HG03457 (cell line): ENCODE data around the gene CHTOP.
"Not testable (repeated sequence)": the region's sequence is repeated elsewhere in the genome, so short reads cannot be mapped to it uniquely, and the experiment has no call there.

Experiments used
- ATAC-seq: cut with Tn5 transposase; IDR thresholded peaks from one replicate; pipeline ENCODE4 v1.9.1; 2021; ENCODE audit warnings: moderate number of reproducible peaks; ENCODE audit not compliant: unreplicated experiment

The CHTOP gene

GRCh38 chr1:153633754-153634665, at the start of gene CHTOP:
Gene CHTOP (plus strand): TSS chr1:153634066. CDS start chr1:153636589, 2,523 bp downstream.
- peak; percentile 70 for ATAC-seq

- no peak for ATAC-seq
Observed at GRCh38 chr1:153585006-153585405, 48.9 kb upstream of the CHTOP start.

- no peak for ATAC-seq
Observed at GRCh38 chr1:153586347-153586746, 47.5 kb upstream of the CHTOP start.

- ATAC-seq = no peak
Observed at GRCh38 chr1:153587314-153587713, 46.6 kb upstream of the CHTOP start.

- not testable (repeated sequence) for ATAC-seq
Observed at GRCh38 chr1:153588033-153588432, 45.8 kb upstream of the CHTOP start.

- ATAC-seq = no peak
Observed at GRCh38 chr1:153588482-153588881, 45.4 kb upstream of the CHTOP start.

- ATAC-seq = no peak
Observed at GRCh38 chr1:153592748-153593147, 41.1 kb upstream of the CHTOP start.

GRCh38 chr1:153597206-153597605, 36.7 kb upstream of the CHTOP start:
- ATAC-seq = no peak

GRCh38 chr1:153598309-153599172, 35.3 kb upstream of the CHTOP start:
- peak; percentile 86 for ATAC-seq

GRCh38 chr1:153599847-153600246, 34.0 kb upstream of the CHTOP start:
- no peak for ATAC-seq

- no peak for ATAC-seq
Observed at GRCh38 chr1:153602749-153603148, 31.1 kb upstream of the CHTOP start.

- ATAC-seq = no peak
Observed at GRCh38 chr1:153606194-153606593, 27.7 kb upstream of the CHTOP start.

GRCh38 chr1:153607381-153607780, 26.5 kb upstream of the CHTOP start:
- ATAC-seq = no peak

- ATAC-seq = no peak
Observed at GRCh38 chr1:153608089-153608682, 25.7 kb upstream of the CHTOP start.

GRCh38 chr1:153608742-153609584, 24.9 kb upstream of the CHTOP start:
- ATAC-seq = no peak

- ATAC-seq = no peak
Observed at GRCh38 chr1:153609585-153609907, 24.3 kb upstream of the CHTOP start.

- ATAC-seq = no peak
Observed at GRCh38 chr1:153610334-153610733, 23.5 kb upstream of the CHTOP start.

- ATAC-seq = no peak
Observed at GRCh38 chr1:153610811-153611301, 23.0 kb upstream of the CHTOP start.

- no peak for ATAC-seq
Observed at GRCh38 chr1:153611356-153611755, 22.5 kb upstream of the CHTOP start.

- no peak for ATAC-seq
Observed at GRCh38 chr1:153612111-153612754, 21.6 kb upstream of the CHTOP start.
